HG02623 (cell line): ENCODE data around the gene ARIH1.

Experiments used
- ATAC-seq: cut with Tn5 transposase; IDR thresholded peaks from one replicate; pipeline ENCODE4 v1.9.1; 2021; ENCODE audit warnings: moderate library complexity; ENCODE audit not compliant: unreplicated experiment

Gene ARIH1

DNA sequence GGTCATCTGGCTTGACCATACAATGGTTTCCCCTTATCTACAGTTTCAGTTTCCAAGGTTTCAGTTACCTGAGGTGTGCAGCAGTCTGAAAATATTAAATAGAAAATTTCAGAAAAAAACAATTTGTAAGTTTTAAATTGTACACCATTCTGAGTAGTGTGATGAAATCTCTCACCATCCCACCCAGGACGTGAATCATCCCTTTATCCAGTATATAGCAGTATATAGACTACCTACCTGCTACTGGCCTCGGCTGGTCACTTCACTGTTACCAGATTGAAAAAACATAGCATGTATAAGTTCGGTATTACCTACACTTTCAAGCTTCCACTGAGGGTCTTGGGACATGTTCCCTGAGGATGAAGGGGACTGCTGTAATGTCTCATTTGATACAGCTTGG is 12.0 kb downstream of the ARIH1 start:
- no peak for ATAC-seq

DNA sequence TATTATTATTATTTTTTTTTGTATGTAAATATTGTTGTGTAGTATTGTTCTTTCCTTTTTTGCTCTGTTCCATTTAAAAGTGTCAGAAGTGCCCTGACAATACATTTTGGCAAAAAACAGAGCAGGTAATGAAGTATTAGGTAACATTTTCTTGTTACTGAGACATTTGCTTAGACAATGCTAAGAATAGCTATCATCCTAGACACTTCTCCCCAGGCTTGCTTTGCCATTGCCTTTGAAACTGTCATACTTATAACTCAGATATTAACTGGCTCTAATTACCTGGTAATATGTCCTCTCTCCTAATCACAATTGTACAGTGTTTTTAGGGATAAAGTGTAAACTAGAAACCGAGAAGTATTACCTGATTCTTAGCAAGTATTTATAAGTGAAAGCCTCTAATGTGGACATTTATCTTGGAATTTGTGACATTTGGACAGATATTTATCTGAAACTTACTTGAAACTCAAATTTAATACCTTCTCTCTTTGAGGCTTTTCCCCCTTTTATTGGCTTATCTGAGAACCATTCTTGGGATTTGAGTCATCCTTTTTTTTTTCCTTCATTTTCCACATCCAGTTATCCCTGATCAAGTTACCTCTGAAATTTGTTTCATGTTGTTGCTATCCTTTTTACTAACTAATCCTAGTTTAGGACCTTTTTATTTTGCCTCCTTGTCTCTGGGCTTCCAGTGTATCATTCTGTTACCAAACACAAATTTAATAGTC is 13.1 kb downstream of the ARIH1 start:
- no peak for ATAC-seq

DNA sequence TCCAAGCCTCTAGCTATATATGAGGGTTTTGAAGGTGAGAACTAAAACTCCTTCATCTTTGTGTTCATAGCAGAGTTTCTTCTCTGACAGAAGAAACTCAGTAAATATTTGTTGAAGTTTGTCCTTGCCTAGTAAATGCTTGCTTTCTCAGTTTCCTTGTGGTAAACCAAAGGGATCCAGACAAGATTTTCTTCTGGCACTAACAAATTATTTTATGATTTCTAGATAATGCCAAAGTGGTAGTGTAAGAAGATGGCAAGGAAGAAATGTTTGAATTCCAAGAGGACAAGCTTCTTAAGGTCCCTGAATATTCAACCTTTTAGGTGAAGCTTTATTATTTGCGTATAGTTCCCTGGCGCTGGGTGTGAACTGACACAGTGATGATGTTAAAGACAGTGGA is 14.4 kb downstream of the ARIH1 start:
- ATAC-seq: no peak

- ATAC-seq: no peak
Observed at GRCh38 chr15:72489943-72490554, 15.9 kb downstream of the ARIH1 start.

DNA sequence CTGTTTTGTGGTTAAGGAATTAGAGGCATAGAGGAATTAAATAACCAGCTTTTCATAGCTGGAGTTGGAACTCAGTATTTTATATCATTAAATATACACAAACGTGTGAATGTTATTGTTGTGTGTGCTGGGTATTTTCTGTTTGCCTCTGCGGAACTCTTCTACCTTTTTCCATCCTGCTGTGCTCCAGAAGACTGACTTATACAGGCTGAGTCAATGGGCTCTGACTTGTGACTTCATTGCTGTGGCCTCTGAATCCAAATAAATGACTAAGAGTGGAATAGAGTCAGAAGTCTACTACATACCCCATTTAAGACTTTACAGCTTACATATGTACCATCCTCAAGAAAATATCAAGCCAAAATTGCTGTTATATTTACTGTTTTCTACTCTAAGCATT is 17.6 kb downstream of the ARIH1 start:
- no peak for ATAC-seq

GRCh38 chr15:72492733-72493132 is 18.6 kb downstream of the ARIH1 start:
- no peak for ATAC-seq

DNA sequence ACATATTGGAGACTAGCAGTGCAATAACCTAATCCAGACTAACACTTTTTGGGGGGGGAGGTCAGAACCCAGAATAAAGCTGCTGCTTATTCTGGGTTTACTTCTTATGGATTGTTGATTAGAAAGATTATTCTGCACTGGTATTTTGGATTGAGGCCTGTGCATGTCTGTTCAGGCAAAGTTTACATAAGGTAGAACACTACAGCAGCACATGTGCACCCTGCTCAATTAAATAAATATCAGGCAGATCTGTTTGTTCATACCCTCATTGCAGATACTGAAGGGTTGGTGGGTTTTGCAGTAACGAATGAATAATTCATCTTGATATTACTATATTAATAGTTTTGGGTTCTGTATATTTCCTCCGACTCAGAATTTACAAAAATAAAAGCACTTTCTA is 19.1 kb downstream of the ARIH1 start:
- ATAC-seq: no peak

- ATAC-seq: no peak
Observed at GRCh38 chr15:72495007-72495406, 20.9 kb downstream of the ARIH1 start.

- ATAC-seq: no peak
Observed at GRCh38 chr15:72496783-72497182, 22.7 kb downstream of the ARIH1 start.

DNA sequence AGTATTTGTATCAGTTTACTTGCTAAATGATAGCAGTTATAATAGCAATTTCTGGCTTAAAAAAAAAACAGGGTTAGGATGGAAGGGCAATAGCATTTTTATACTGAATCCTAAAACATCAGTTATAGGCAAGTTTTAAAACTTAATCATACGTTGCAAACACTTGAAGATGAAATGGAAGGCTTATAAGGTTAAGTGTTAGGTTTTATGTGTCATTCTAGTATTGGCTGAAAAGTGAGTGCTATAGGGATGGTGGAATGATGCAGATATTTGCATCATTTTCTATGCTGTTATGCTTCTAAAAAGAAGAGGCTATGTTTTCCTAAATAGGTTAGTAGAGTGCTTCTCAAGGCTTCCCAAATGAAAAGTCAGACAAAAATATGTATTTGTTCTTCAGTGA is 23.3 kb downstream of the ARIH1 start:
- no peak for ATAC-seq

DNA sequence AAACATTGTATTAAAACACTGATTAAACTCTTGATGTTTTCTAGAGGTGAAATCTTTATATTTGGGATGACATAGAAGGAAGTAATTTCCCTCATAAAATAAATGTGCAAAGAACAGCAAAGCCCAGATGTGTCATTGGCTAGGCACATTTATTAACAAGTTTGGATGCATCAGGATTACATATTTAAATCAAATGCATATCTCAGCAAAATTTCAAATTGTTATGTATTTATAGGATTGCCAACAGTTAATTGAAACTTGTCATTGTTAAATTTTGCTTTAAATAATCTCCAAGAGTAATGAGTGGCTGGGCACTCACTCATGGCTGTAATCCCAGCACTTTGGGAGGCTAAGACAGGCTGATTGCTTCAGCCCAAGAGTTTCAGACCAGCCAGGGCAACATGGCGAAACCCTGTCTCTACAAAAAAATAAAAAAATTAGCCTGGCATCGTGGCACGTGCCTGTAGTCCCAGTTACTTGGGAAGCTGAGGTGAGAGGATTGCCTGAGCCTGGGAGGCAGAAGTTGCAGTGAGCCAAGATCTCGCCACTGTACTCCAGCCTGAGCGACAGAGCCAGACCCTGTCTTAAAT is 28.2 kb downstream of the ARIH1 start:
- no peak for ATAC-seq

- no peak for ATAC-seq
Observed at GRCh38 chr15:72503147-72503546, 29.0 kb downstream of the ARIH1 start.

GRCh38 chr15:72507402-72508092 is 33.4 kb downstream of the ARIH1 start:
- no peak for ATAC-seq

DNA sequence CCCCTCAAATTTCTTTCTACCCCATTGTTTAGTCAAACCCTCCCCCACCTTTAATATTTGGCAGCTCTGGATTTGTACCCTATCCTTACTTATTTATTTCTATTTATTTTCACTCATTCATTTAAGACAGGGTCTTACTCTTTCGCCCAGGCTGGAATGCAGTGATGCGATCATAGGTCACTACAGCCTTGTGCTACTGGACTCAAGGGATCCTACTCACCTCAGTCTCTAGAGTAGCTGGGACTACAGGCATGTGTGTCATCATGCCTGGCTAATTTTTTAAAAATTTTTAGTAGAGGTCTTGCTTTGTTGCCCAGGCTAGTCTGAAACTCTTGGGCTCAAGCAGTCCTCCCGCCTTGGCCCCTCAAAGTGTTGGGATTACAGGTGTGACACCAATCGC is 35.4 kb downstream of the ARIH1 start:
- no peak for ATAC-seq

DNA sequence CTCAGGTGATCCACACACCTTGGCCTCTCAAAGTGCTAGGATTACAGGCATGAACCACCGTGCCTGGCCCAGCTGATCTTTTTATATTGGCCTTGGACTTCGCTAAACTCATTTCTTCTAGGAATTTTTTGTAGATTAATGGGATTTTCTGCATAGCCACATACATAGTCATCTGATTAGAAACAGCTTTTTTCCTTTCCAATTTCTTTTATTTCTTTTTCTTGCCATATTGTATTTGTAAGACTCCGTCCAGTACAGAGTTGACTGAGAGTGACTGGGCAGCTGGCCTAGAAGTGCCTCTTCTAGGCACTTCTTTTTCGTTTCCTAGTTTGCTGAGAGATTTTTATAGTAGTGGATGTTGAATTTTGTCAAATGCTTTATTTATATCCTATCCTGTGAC is 37.4 kb downstream of the ARIH1 start:
- no peak for ATAC-seq

- ATAC-seq: no peak
Observed at GRCh38 chr15:72515591-72516389, 41.7 kb downstream of the ARIH1 start.

GRCh38 chr15:72516777-72517176 is 42.6 kb downstream of the ARIH1 start:
- no peak for ATAC-seq

GRCh38 chr15:72521682-72522081 is 47.6 kb downstream of the ARIH1 start:
- ATAC-seq: no peak

DNA sequence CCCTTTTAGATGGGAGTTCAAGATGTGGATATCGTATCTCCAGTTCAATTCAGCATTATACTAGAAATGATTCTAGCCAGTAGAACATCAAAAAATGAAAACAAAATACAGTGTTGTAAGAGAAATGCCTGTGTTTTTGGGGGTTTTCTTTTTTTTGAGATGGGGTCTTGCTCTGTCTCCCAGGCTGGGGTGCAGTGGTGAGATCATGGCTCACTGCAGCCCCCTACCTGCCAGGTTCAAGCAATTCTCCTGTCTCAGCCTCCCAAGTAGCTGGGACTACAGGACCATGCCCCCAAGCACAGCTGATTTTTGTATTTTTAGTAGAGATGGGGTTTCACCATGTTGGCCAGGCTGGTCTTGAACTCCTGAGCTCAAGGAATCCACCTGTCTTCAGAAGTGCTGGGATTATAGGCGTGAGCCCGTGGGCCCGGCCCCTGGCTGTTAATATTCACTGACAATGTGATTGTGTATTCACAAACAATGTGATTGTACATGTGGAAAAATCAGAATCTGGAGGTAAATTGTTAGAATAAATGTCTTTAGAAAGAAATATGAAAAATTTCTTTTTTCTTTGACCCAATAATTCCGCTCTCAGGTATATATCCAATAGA is 59.0 kb downstream of the ARIH1 start:
- ATAC-seq: no peak

DNA sequence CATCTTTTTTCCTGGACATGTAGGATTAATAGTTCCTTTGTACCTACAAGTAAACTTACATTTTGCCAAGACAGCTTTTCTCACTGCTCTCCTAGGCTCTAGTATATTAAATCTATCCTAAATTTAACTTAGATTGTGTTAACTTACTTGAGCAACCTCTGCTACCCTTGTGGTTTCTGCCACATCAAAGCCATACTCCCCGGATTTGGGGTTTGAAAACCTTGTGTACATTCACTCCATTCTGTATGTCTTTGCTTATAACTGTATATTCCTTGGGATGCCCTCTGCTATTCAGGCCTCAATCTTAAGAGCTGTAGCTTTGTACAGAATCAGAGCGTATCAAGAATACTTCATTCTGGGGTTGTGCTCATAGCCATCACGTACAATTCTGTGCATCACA is 60.4 kb downstream of the ARIH1 start:
- ATAC-seq: no peak

GRCh38 chr15:72535911-72536310 is 61.8 kb downstream of the ARIH1 start:
- no peak for ATAC-seq
